Measurements from ENCODE around the gene SLC12A7. TPM values are rescaled to one million over a fixed set of nuclear protein-coding genes. Genes with fewer than 3 reads are reported as not detected.

Gene SLC12A7
- total RNA-seq, 1 experiment from 2014 or later = 28.1 TPM

DNA sequence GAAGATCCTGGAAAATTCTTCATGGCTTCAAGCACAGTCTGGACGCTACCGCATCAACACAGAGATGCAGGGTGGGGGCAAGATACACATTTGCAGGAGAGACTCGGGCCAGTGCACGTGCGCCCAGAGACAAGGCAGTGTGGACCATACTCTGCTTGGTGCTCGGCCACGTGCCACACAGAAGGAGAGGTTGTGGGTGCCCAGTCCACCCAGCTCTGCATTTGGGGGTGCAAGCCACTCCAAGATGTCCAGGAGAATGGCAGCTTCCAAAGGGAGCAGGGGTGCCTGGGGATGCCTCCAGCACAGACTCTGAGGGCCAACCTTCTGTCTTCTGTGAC, 99.0 kb downstream of the SLC12A7 start:
- Mint-ChIP-seq H3K4me3 (no peak overlapping the region), H3K27me3 (ENCODE audit: low read depth) (peaks cover 21% of the 10 kb centered on the region), H3K27ac (no peak overlapping the region), H3K36me3 (no peaks in the 10 kb centered on the region), H3K4me1 (peaks cover 22% of the 10 kb centered on the region), H3K9me3 (no peaks in the 10 kb centered on the region)
- ATAC-seq (no peak), DNase-seq (ENCODE audit: low spot score) (no peak)
- no peak for TF ChIP-seq ZNF219 (CRISPR knock-in tag; IDR thresholded peaks at IDR 0.05; ENCODE audit: borderline replicate concordance)
- POLR2A ChIA-PET = no interaction called here
- CTCF ChIA-PET = interaction anchor here (0.6 to 4.1 kb wide), 2 partner anchors 23 to 30 kb away, joined by 3 to 31 read pairs; no protein-coding TSS in a partner anchor

DNA sequence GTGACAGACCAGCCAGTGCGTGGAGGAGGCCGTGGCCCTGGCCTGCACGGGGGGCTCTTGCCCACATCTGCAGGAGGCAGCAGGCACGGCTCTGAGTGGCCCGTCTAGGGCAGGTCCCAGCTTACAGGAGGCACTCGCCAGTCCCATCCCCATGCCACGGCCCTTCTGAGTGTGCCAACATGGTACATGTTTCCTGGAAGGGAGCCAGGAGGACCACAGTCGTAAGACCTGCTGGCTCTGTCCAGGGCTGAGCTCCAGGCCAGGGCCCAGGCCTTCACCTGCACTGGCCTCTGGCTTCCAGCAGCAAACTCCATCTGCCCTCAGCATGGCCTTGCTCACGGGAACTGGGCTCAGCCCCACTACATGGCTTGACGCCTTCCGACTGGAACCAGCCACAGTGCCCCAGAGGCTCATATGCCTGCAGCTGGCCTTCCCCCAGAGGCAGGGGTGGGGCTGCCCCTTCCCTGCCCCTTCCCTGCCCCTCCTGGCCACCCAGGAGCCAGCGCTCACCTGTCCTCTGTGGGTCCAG, 99.5 kb downstream of the SLC12A7 start:
- ATAC-seq = no peak
- no peaks in the 10 kb centered on the region for H3K36me3 Mint-ChIP-seq
- no peak for DNase-seq (ENCODE audit: low spot score)
- peaks cover 26% of the 10 kb centered on the region for H3K27me3 Mint-ChIP-seq (ENCODE audit: low read depth)
- H3K27ac Mint-ChIP-seq = no peak overlapping the region
- CTCF ChIA-PET = interaction anchor here (4.1 kb wide), 1 partner anchor 22 kb away, joined by 31 read pairs; no protein-coding TSS in a partner anchor
- H3K4me1 Mint-ChIP-seq = peaks cover 26% of the 10 kb centered on the region
- TF ChIP-seq ZNF232 (CRISPR knock-in tag; IDR thresholded peaks at IDR 0.05) = no peak
- H3K9me3 Mint-ChIP-seq = no peaks in the 10 kb centered on the region
- POLR2A ChIA-PET = no interaction called here
- H3K4me3 Mint-ChIP-seq = no peak overlapping the region

DNA sequence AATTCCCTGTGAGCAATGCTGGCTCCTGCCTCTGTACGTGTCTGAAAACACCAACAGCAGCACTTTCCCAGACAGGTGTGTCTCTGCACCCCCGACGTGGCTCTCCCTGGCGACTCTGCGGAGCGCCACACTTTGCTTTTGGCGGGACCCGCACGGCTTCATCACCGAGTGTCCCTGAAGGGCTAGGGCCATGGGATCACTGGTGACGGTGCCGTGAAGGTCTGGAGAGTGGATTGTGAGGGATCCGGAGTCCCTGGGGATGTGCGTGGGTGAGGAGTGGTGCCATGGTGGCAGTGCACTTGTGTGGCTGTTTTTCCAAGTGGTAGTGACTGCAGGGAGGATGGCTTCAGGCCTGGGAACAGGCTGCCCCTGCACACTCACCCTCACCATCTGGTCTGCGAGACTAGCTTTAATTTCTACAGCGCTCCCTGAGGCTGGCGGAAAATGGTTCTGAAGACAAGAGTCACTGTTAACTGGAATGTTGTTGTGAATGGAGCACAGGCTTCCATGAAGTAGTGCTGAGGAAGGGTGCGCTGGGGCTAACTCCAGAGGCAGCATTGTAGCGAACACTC, 100.0 kb downstream of the SLC12A7 start:
- no peak for ATAC-seq
- H3K27me3 Mint-ChIP-seq (ENCODE audit: low read depth) = peaks cover 31% of the 10 kb centered on the region
- no peaks in the 10 kb centered on the region for H3K36me3 Mint-ChIP-seq
- no peak overlapping the region for H3K4me3 Mint-ChIP-seq
- H3K9me3 Mint-ChIP-seq = no peaks in the 10 kb centered on the region
- H3K27ac Mint-ChIP-seq = no peak overlapping the region; the same call in 1 of the 2 replicates
- POLR2A ChIA-PET = no interaction called here
- CTCF ChIA-PET = interaction anchor here (1.0 to 4.6 kb wide), 15 partner anchors 8 to 193 kb away, joined by 3 to 38 read pairs (median 5); no protein-coding TSS in a partner anchor
- H3K4me1 Mint-ChIP-seq = peaks cover 29% of the 10 kb centered on the region
- TF ChIP-seq OVOL2 (CRISPR knock-in tag; IDR thresholded peaks at IDR 0.05; ENCODE audit: borderline replicate concordance) = no peak
- TF ChIP-seq, protein P1, sequence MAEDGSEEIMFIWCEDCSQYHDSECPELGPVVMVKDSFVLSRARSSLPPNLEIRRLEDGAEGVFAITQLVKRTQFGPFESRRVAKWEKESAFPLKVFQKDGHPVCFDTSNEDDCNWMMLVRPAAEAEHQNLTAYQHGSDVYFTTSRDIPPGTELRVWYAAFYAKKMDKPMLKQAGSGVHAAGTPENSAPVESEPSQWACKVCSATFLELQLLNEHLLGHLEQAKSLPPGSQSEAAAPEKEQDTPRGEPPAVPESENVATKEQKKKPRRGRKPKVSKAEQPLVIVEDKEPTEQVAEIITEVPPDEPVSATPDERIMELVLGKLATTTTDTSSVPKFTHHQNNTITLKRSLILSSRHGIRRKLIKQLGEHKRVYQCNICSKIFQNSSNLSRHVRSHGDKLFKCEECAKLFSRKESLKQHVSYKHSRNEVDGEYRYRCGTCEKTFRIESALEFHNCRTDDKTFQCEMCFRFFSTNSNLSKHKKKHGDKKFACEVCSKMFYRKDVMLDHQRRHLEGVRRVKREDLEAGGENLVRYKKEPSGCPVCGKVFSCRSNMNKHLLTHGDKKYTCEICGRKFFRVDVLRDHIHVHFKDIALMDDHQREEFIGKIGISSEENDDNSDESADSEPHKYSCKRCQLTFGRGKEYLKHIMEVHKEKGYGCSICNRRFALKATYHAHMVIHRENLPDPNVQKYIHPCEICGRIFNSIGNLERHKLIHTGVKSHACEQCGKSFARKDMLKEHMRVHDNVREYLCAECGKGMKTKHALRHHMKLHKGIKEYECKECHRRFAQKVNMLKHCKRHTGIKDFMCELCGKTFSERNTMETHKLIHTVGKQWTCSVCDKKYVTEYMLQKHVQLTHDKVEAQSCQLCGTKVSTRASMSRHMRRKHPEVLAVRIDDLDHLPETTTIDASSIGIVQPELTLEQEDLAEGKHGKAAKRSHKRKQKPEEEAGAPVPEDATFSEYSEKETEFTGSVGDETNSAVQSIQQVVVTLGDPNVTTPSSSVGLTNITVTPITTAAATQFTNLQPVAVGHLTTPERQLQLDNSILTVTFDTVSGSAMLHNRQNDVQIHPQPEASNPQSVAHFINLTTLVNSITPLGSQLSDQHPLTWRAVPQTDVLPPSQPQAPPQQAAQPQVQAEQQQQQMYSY (CRISPR knock-in tag; IDR thresholded peaks at IDR 0.05) = peak; percentile 76
- peak; percentile 6 for DNase-seq (ENCODE audit: low spot score)

DNA sequence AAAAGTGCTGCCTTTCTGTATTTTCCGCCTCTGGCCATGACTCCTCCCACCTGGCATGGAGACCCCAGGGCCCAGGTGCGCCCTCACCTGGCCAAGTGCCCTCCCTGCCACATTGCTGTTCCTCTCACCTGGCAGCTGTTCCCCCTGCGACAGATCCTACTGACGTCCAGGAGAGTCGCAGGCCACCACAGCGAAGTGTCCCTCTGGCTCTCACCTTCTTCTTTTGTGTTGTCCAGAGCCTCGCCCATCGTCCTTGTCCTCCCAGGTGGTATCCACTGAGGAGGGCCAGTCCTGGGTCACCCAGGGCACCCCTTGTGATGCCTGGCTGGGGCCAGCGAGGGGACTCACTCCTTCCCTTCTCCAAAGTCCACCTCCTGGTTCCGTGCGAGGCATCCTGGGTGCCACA, 100.6 kb downstream of the SLC12A7 start:
- DNase-seq (ENCODE audit: low spot score) (peak; percentile 87), ATAC-seq (peak; percentile 80)
- H3K9me3 Mint-ChIP-seq = no peaks in the 10 kb centered on the region
- ChIA-PET CTCF (interaction anchor here (0.6 to 4.6 kb wide), 28 partner anchors 9 to 597 kb away, joined by 3 to 38 read pairs (median 5); no protein-coding TSS in a partner anchor), POLR2A (no interaction called here)
- no peak overlapping the region for H3K4me3 Mint-ChIP-seq
- H3K27ac Mint-ChIP-seq = no peak overlapping the region
- H3K4me1 Mint-ChIP-seq = peaks cover 30% of the 10 kb centered on the region
- no peak for TF ChIP-seq SMAD3 (CRISPR knock-in tag; IDR thresholded peaks at IDR 0.05; ENCODE audit: borderline replicate concordance)
- TF ChIP-seq, protein P2, sequence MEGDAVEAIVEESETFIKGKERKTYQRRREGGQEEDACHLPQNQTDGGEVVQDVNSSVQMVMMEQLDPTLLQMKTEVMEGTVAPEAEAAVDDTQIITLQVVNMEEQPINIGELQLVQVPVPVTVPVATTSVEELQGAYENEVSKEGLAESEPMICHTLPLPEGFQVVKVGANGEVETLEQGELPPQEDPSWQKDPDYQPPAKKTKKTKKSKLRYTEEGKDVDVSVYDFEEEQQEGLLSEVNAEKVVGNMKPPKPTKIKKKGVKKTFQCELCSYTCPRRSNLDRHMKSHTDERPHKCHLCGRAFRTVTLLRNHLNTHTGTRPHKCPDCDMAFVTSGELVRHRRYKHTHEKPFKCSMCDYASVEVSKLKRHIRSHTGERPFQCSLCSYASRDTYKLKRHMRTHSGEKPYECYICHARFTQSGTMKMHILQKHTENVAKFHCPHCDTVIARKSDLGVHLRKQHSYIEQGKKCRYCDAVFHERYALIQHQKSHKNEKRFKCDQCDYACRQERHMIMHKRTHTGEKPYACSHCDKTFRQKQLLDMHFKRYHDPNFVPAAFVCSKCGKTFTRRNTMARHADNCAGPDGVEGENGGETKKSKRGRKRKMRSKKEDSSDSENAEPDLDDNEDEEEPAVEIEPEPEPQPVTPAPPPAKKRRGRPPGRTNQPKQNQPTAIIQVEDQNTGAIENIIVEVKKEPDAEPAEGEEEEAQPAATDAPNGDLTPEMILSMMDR (IDR thresholded peaks at IDR 0.05) = peak; percentile 61
- no peaks in the 10 kb centered on the region for H3K36me3 Mint-ChIP-seq
- H3K27me3 Mint-ChIP-seq (ENCODE audit: low read depth) = peaks cover 37% of the 10 kb centered on the region

DNA sequence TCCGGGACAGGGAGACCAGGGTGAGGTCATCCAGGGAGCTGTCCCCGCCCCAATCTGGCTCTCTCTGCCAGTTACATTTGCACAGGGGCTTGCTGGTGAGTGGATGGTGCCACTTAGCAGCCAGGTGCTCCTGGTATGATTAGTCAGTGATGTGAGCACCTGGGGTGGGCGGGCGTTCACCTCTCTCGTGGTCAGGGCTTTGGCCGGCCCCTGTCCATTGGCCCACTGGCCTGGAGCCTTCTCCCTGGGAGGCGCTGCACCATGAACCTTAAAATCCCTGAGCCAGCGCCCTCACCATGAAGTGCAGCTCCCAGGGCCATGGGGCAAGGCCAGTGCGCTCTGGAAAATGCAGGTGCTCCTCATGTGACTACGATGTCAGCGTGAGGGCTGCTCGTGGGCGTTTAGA, 101.2 kb downstream of the SLC12A7 start:
- Mint-ChIP-seq H3K27ac (no peak overlapping the region), H3K9me3 (no peaks in the 10 kb centered on the region), H3K36me3 (no peaks in the 10 kb centered on the region), H3K27me3 (ENCODE audit: low read depth) (peaks cover 43% of the 10 kb centered on the region), H3K4me3 (peak overlapping the region; percentile 51), H3K4me1 (peaks cover 30% of the 10 kb centered on the region)
- ChIA-PET CTCF (interaction anchor here (0.6 to 4.6 kb wide), 30 partner anchors 9 to 596 kb away, joined by 3 to 38 read pairs (median 5); no protein-coding TSS in a partner anchor), POLR2A (no interaction called here)
- DNase-seq (ENCODE audit: low spot score) (peak; percentile 15), ATAC-seq (peak; percentile 5; the same call in 1 of the 2 replicates)
- TF ChIP-seq, protein P3, sequence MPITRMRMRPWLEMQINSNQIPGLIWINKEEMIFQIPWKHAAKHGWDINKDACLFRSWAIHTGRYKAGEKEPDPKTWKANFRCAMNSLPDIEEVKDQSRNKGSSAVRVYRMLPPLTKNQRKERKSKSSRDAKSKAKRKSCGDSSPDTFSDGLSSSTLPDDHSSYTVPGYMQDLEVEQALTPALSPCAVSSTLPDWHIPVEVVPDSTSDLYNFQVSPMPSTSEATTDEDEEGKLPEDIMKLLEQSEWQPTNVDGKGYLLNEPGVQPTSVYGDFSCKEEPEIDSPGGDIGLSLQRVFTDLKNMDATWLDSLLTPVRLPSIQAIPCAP (CRISPR knock-in tag; IDR thresholded peaks at IDR 0.05) = no peak
- TF ChIP-seq ZNF232 (CRISPR knock-in tag; IDR thresholded peaks at IDR 0.05) (no peak), FOXK1 (CRISPR knock-in tag; IDR thresholded peaks at IDR 0.05) (no peak), NFE2L1 (CRISPR knock-in tag; IDR thresholded peaks at IDR 0.05) (no peak), OVOL2 (CRISPR knock-in tag; IDR thresholded peaks at IDR 0.05; ENCODE audit: borderline replicate concordance) (no peak)
- TF ChIP-seq, protein P4, sequence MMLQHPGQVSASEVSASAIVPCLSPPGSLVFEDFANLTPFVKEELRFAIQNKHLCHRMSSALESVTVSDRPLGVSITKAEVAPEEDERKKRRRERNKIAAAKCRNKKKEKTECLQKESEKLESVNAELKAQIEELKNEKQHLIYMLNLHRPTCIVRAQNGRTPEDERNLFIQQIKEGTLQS (CRISPR knock-in tag; conservative IDR thresholded peaks at IDR 0.05) = no peak
- TF ChIP-seq, protein P5, sequence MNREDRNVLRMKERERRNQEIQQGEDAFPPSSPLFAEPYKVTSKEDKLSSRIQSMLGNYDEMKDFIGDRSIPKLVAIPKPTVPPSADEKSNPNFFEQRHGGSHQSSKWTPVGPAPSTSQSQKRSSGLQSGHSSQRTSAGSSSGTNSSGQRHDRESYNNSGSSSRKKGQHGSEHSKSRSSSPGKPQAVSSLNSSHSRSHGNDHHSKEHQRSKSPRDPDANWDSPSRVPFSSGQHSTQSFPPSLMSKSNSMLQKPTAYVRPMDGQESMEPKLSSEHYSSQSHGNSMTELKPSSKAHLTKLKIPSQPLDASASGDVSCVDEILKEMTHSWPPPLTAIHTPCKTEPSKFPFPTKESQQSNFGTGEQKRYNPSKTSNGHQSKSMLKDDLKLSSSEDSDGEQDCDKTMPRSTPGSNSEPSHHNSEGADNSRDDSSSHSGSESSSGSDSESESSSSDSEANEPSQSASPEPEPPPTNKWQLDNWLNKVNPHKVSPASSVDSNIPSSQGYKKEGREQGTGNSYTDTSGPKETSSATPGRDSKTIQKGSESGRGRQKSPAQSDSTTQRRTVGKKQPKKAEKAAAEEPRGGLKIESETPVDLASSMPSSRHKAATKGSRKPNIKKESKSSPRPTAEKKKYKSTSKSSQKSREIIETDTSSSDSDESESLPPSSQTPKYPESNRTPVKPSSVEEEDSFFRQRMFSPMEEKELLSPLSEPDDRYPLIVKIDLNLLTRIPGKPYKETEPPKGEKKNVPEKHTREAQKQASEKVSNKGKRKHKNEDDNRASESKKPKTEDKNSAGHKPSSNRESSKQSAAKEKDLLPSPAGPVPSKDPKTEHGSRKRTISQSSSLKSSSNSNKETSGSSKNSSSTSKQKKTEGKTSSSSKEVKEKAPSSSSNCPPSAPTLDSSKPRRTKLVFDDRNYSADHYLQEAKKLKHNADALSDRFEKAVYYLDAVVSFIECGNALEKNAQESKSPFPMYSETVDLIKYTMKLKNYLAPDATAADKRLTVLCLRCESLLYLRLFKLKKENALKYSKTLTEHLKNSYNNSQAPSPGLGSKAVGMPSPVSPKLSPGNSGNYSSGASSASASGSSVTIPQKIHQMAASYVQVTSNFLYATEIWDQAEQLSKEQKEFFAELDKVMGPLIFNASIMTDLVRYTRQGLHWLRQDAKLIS (CRISPR knock-in tag; IDR thresholded peaks at IDR 0.05; ENCODE audit: borderline replicate concordance) = no peak
